ENCODE measurements around the gene AADACL4. TPM values are rescaled to one million over a fixed set of nuclear protein-coding genes. Genes with fewer than 3 reads are reported as not detected.
A peak's percentile ranks its signal among the peaks of the same experiment; 100 is the strongest.
"Not testable (repeated sequence)": the region's sequence is repeated elsewhere in the genome, so short reads cannot be mapped to it uniquely, and the experiment has no call there.

The AADACL4 gene
- total RNA-seq, 1 donor = 0.43 TPM

GRCh38 chr1:12644237-12644636, 352 bp downstream of the AADACL4 start:
- H3K4me3 ChIP-seq (ENCODE audit: low read depth, low read length) = no peak overlapping the region
- TF ChIP-seq, protein P1, sequence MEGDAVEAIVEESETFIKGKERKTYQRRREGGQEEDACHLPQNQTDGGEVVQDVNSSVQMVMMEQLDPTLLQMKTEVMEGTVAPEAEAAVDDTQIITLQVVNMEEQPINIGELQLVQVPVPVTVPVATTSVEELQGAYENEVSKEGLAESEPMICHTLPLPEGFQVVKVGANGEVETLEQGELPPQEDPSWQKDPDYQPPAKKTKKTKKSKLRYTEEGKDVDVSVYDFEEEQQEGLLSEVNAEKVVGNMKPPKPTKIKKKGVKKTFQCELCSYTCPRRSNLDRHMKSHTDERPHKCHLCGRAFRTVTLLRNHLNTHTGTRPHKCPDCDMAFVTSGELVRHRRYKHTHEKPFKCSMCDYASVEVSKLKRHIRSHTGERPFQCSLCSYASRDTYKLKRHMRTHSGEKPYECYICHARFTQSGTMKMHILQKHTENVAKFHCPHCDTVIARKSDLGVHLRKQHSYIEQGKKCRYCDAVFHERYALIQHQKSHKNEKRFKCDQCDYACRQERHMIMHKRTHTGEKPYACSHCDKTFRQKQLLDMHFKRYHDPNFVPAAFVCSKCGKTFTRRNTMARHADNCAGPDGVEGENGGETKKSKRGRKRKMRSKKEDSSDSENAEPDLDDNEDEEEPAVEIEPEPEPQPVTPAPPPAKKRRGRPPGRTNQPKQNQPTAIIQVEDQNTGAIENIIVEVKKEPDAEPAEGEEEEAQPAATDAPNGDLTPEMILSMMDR (IDR thresholded peaks at IDR 0.05; ENCODE audit: insufficient read depth, low read depth, low read length) = no peak
- no peak for DNase-seq (ENCODE audit: low read depth)

DNA sequence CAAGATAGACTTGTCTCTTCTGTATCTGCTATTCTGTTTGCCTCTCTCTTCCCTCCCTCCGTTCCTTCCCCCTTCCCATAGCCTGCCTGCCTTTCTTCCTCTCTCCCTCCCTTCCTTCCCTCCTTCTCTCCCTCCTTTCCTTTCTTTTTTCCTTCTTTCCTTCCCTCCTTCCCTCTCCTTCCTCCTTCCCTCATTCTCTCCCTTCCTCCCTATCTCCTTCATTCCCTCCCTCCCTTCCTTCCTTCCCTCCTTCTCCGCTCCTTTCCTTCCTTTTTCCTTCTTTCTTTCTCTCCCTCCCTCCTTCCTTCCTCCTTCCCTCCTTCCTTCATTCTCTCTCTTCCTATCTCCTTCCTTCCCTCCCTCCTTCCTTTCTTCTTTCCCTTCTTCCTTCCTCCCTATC, 944 bp downstream of the AADACL4 start:
- H3K4me3 ChIP-seq (ENCODE audit: low read depth, low read length) = no peak overlapping the region
- DNase-seq (ENCODE audit: low read depth) = no peak
- TF ChIP-seq, protein P1 (IDR thresholded peaks at IDR 0.05; ENCODE audit: insufficient read depth, low read depth, low read length) = no peak

DNA sequence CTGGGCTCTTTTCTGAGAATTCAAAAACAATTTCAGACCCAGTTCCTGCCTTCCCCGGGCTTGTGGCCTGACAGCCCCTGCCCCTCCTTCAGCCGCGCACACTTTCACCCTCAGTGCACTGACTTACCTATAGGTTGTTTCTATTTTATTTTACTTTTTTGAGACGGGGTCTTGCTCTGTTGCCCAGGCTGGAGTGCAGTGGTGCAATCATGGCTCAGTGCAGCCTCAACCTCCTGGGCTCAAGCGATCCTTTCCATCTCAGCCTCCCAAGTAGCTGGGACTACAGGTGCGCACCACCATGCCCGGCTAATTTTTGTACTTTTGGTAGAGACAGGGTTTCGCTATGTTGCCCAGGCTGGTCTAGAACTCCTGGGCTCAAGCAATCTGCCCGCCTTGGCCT, 1.5 kb downstream of the AADACL4 start:
- not testable (repeated sequence) for DNase-seq (ENCODE audit: low read depth); H3K4me3 ChIP-seq (ENCODE audit: low read depth, low read length)

DNA sequence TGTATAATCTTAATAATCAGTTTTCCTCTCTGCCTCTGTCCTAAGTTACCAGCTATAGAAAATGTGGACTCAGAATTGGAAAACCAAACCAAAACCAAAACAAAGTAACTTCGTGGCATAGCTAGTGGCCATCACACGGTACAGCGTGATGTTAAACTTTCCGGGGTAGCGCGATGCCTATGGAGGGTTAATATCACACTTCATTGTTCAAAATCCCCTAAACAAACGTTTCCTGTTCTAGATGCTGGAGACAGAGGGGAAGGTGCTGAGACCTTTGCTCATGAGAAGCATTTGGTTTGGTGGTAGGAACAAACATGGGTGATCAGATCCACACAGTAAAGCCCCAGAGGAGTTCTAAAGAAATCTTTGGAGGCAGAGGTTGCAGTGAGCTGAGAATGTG, 4.9 kb downstream of the AADACL4 start:
- TF ChIP-seq, protein P1 (IDR thresholded peaks at IDR 0.05; ENCODE audit: insufficient read depth, low read depth, low read length) = no peak
- no peak overlapping the region for H3K4me3 ChIP-seq (ENCODE audit: low read depth, low read length)
- no peak for DNase-seq (ENCODE audit: low read depth)

- H3K4me3 ChIP-seq (ENCODE audit: low read depth, low read length) = no peak overlapping the region
- TF ChIP-seq, protein P1 (IDR thresholded peaks at IDR 0.05; ENCODE audit: insufficient read depth, low read depth, low read length) = no peak
- DNase-seq (ENCODE audit: low read depth) = peak; percentile 93
Measured at GRCh38 chr1:12649971-12650421, 6.1 kb downstream of the AADACL4 start.

- DNase-seq (ENCODE audit: low read depth) = no peak
Measured at GRCh38 chr1:12654004-12654567, 10.2 kb downstream of the AADACL4 start.

DNA sequence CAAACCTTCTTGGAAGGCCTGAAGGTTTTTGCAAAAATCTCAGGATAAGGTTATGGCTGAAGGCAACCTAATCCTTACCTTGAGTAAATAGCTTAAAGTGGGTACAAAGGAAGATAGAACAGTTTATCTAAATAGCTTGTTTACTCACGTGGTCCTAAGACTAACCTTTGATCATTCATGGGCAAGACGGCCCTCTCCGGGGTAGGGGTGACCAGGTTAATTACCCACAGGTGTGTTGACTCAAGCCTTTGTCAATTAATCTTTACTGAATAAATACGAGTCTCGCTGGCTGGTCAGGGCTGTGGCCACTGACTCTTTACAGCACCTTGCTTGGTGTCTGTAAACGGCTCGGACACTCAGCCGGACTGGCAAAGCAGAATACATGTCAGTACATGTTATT, 10.8 kb downstream of the AADACL4 start:
- H3K4me3 ChIP-seq (ENCODE audit: low read depth, low read length) = no peak overlapping the region
- TF ChIP-seq, protein P1 (IDR thresholded peaks at IDR 0.05; ENCODE audit: insufficient read depth, low read depth, low read length) = no peak
- no peak for DNase-seq (ENCODE audit: low read depth)

More at GRCh38 chr1:12654004-12654567, 10.2 kb downstream of the AADACL4 start:
- TF ChIP-seq, protein P1 (IDR thresholded peaks at IDR 0.05; ENCODE audit: insufficient read depth, low read depth, low read length) = no peak
- no peak overlapping the region for H3K4me3 ChIP-seq (ENCODE audit: low read depth, low read length)
